ENCODE results near the gene PIM1. TPM values are rescaled to one million over a fixed set of nuclear protein-coding genes. Genes with fewer than 3 reads are reported as not detected.
"Not testable (repeated sequence)": the region's sequence is repeated elsewhere in the genome, so short reads cannot be mapped to it uniquely, and the experiment has no call there.

The PIM1 gene
- total RNA-seq, 1 donor: 114 TPM

- DNase-seq (ENCODE audit: low read depth in 2 of 3, low spot score in 2 of 3): not testable (repeated sequence)
Measured at GRCh38 chr6:37185949-37186720, 16.2 kb downstream of the PIM1 start.

- peak in 1 of 3 donors; percentile 62 for DNase-seq (ENCODE audit: low read depth in 2 of 3, low spot score in 2 of 3)
Measured at GRCh38 chr6:37187321-37188022, 17.5 kb downstream of the PIM1 start.

- DNase-seq (ENCODE audit: low read depth in 2 of 3, low spot score in 2 of 3): no peak
Measured at GRCh38 chr6:37188962-37189510, 19.1 kb downstream of the PIM1 start.

- peak in 1 of 3 donors; percentile 41 for DNase-seq (ENCODE audit: low read depth in 2 of 3, low spot score in 2 of 3)
Measured at GRCh38 chr6:37190159-37190535, 20.2 kb downstream of the PIM1 start.

GRCh38 chr6:37192666-37193065 lies 22.7 kb downstream of the PIM1 start:
- no peak for DNase-seq (ENCODE audit: low read depth in 2 of 3, low spot score in 2 of 3)

GRCh38 chr6:37194886-37195285 lies 24.9 kb downstream of the PIM1 start:
- DNase-seq (ENCODE audit: low read depth in 2 of 3, low spot score in 2 of 3): not testable (repeated sequence)

GRCh38 chr6:37196451-37196850 lies 26.5 kb downstream of the PIM1 start:
- DNase-seq (ENCODE audit: low read depth in 2 of 3, low spot score in 2 of 3): not testable (repeated sequence)

GRCh38 chr6:37200085-37200484 lies 30.1 kb downstream of the PIM1 start:
- DNase-seq (ENCODE audit: low read depth in 2 of 3, low spot score in 2 of 3): peak in 1 of 3 donors; percentile 78

- no peak for DNase-seq (ENCODE audit: low read depth in 2 of 3, low spot score in 2 of 3)
Measured at GRCh38 chr6:37201726-37202125, 31.8 kb downstream of the PIM1 start.

- DNase-seq (ENCODE audit: low read depth in 2 of 3, low spot score in 2 of 3): peak in 1 of 3 donors; percentile 77
Measured at GRCh38 chr6:37202788-37203491, 33.0 kb downstream of the PIM1 start.

GRCh38 chr6:37204014-37204751 lies 34.2 kb downstream of the PIM1 start:
- DNase-seq (ENCODE audit: low read depth in 2 of 3, low spot score in 2 of 3): no peak

- DNase-seq (ENCODE audit: low read depth in 2 of 3, low spot score in 2 of 3): peak in 2 of 3 donors; percentile 68
Measured at GRCh38 chr6:37205175-37205996, 35.4 kb downstream of the PIM1 start.

- no peak for DNase-seq (ENCODE audit: low read depth in 2 of 3, low spot score in 2 of 3)
Measured at GRCh38 chr6:37205997-37206340, 36.0 kb downstream of the PIM1 start.

- no peak for DNase-seq (ENCODE audit: low read depth in 2 of 3, low spot score in 2 of 3)
Measured at GRCh38 chr6:37206622-37207021, 36.7 kb downstream of the PIM1 start.

- peak; percentile 65 to 92 (median 86) for DNase-seq (ENCODE audit: low read depth in 2 of 3, low spot score in 2 of 3)
Measured at GRCh38 chr6:37207903-37208456, 38.0 kb downstream of the PIM1 start.

- DNase-seq (ENCODE audit: low read depth in 2 of 3, low spot score in 2 of 3): no peak
Measured at GRCh38 chr6:37208793-37209192, 38.8 kb downstream of the PIM1 start.

GRCh38 chr6:37209461-37210205 lies 39.7 kb downstream of the PIM1 start:
- peak in 1 of 3 donors; percentile 39 for DNase-seq (ENCODE audit: low read depth in 2 of 3, low spot score in 2 of 3)

- peak; percentile 69 to 87 (median 69) for DNase-seq (ENCODE audit: low read depth in 2 of 3, low spot score in 2 of 3)
Measured at GRCh38 chr6:37210313-37210968, 40.5 kb downstream of the PIM1 start.
